ENCODE data around the gene PPP1R37.
A peak's percentile ranks its signal among the peaks of the same experiment; 100 is the strongest.

Gene PPP1R37

DNA sequence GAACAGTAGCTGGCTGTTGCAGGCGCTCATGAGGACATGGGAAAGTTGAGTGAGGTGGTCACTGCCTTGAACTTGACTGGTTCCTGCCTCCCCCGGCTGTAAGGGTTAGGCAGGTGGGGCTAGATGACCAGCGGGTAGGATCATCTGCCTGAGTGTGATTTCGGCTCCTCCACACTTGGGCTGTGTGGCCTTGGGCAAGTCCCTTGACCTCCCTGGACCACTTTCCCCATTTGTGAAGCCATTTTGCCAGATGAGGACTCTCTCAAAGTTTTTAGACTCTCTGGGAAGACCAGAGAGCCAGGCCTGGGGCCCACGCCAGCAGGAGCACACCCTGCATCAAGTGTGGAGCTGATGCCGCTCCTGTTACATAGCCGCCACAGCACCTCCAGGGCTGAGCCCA, 9.5 kb downstream of the PPP1R37 start:
- Histone ChIP-seq H2AK5ac (ENCODE audit: low read depth, low read length) (peak overlapping the region; percentile 93), H2BK12ac (ENCODE audit: low read length) (no peak overlapping the region), H3K14ac (ENCODE audit: low read length) (no peak overlapping the region), H3K27ac (replicated peaks; ENCODE audit: low read length) (peak overlapping the region; percentile 79), H2BK15ac (ENCODE audit: low read length) (no peak overlapping the region), H3K9ac (ENCODE audit: low read depth, low read length, poor library complexity) (peak overlapping the region; percentile 61), H3K18ac (ENCODE audit: low read length) (peak overlapping the region; percentile 90), H4K91ac (ENCODE audit: low read depth, low read length, poor library complexity) (no peak overlapping the region), H3K79me1 (ENCODE audit: low read depth, low read length) (peaks cover 25% of the 10 kb centered on the region), H3K36me3 (replicated peaks in 1 of 2; ENCODE audit: control insufficient read depth in 2 of 2, insufficient read depth in 2 of 2, low read length in 2 of 2) (peaks cover 0 to 4% of the 10 kb centered on the region in 2 donors), H2BK5ac (ENCODE audit: low read length) (peak overlapping the region; percentile 7), H2BK120ac (ENCODE audit: low read depth, low read length) (no peak overlapping the region), H3K4ac (ENCODE audit: low read length) (no peak overlapping the region), H2AFZ (ENCODE audit: low read length) (no peak overlapping the region), H4K8ac (ENCODE audit: low read depth, low read length) (no peak overlapping the region), H3K4me2 (ENCODE audit: insufficient read depth, low read length, poor library complexity, severe bottlenecking) (no peak overlapping the region), H3K4me1 (ENCODE audit: control insufficient read depth in 2 of 2, insufficient read depth in 1 of 2, low read depth in 1 of 2, low read length in 2 of 2) (peaks cover 36 to 57% of the 10 kb centered on the region in 2 donors), H3K4me3 (ENCODE audit: low read length in 2 of 2) (no peak overlapping the region), H3K9me3 (replicated peaks in 1 of 2; ENCODE audit: control insufficient read depth in 2 of 2, insufficient read depth in 1 of 2, low read depth in 1 of 2, low read length in 2 of 2) (no peaks in the 10 kb centered on the region), H3K23ac (ENCODE audit: low read depth, low read length, poor library complexity) (no peak overlapping the region), H3K27me3 (ENCODE audit: control insufficient read depth in 3 of 3, insufficient read depth in 3 of 3, low read depth in 1 of 3, low read length in 3 of 3) (no peaks in the 10 kb centered on the region)
- no CpG with 5 or more reads among the region's 7 CpGs for WGBS, 2 donors (ENCODE audit: extremely low coverage in 2 of 2, insufficient read length in 2 of 2, insufficient replicate concordance in 1 of 2)
- DNase-seq (ENCODE audit: low spot score): no peak

DNA sequence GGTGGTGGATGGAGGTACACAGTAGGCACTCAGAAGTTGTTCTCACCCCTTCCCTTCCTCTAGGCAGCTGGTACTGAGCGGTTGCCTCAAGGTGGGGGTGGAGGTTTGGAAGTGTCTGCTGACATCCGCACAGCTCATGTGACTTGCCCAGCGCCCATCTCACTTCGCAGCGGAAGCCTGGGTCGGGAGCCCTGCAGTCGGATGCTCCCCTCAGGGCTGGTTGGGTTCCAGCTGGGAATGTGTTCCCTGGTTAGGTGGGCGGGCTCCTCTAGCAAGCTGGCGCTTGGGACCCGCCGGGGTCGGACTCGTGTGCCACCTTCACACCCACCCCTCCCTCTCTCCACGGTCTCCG, 10.2 kb downstream of the PPP1R37 start:
- WGBS, 2 donors (ENCODE audit: extremely low coverage in 2 of 2, insufficient read length in 2 of 2, insufficient replicate concordance in 1 of 2): no CpG with 5 or more reads among the region's 15 CpGs
- peaks cover 24% of the 10 kb centered on the region for H3K79me1 ChIP-seq (ENCODE audit: low read depth, low read length)

DNA sequence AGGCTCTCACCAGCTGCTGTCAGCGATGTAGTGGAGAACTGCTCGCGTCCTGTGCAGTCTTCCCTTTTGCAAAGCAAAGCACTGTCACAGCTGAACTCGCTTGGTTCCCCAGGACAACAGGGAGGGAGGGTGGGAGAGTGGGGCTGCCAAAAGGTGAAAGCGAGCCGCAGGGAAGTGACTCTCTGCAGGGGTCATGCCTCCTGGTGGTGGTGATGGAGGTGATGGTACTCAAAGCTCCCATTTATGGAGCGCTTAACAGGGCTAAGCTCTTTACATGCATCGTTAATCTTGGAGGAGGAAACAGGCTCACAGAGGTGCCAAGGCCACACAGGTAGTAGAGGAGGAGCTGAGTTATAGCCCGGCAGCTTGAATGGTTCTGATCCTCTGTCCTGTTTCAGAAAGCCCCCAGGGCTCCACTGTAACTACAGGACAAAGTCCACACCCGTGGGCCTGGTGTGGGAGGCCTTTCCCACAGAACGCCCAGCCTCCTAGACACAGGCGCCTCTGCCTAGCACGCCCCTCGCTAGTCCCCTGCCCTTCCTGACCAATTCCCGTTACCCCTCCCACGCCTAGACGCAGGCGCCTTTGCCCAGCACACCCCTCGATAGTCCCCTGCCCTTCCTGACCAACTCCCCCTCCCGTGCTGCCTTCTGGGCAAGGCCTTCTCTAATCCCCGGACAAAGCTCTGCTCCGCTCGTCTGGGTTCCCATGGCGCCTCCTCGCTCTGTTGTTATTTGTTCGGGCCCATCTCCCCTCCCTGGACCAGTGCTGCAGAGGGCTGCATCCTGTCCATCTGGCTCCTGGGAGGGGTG, 10.7 kb downstream of the PPP1R37 start:
- Histone ChIP-seq H3K14ac (ENCODE audit: low read length) (peak overlapping the region; percentile 22), H4K91ac (ENCODE audit: low read depth, low read length, poor library complexity) (no peak overlapping the region), H3K18ac (ENCODE audit: low read length) (peak overlapping the region; percentile 90), H3K9ac (ENCODE audit: low read depth, low read length, poor library complexity) (peak overlapping the region; percentile 68), H3K4me1 (ENCODE audit: control insufficient read depth in 2 of 2, insufficient read depth in 1 of 2, low read depth in 1 of 2, low read length in 2 of 2) (peaks cover 33 to 45% of the 10 kb centered on the region in 2 donors), H2BK15ac (ENCODE audit: low read length) (no peak overlapping the region), H2BK120ac (ENCODE audit: low read depth, low read length) (no peak overlapping the region), H2BK5ac (ENCODE audit: low read length) (peak overlapping the region; percentile 7), H2AFZ (ENCODE audit: low read length) (no peak overlapping the region), H3K4ac (ENCODE audit: low read length) (no peak overlapping the region), H3K36me3 (replicated peaks in 1 of 2; ENCODE audit: control insufficient read depth in 2 of 2, insufficient read depth in 2 of 2, low read length in 2 of 2) (peaks cover 0 to 4% of the 10 kb centered on the region in 2 donors), H2AK5ac (ENCODE audit: low read depth, low read length) (peak overlapping the region; percentile 93), H4K8ac (ENCODE audit: low read depth, low read length) (no peak overlapping the region), H3K27ac (replicated peaks; ENCODE audit: low read length) (peak overlapping the region; percentile 79), H2BK12ac (ENCODE audit: low read length) (no peak overlapping the region), H3K9me3 (replicated peaks in 1 of 2; ENCODE audit: control insufficient read depth in 2 of 2, insufficient read depth in 1 of 2, low read depth in 1 of 2, low read length in 2 of 2) (no peaks in the 10 kb centered on the region), H3K23ac (ENCODE audit: low read depth, low read length, poor library complexity) (no peak overlapping the region), H3K4me3 (ENCODE audit: low read length in 2 of 2) (no peak overlapping the region), H3K79me1 (ENCODE audit: low read depth, low read length) (peaks cover 19% of the 10 kb centered on the region), H3K27me3 (ENCODE audit: control insufficient read depth in 3 of 3, insufficient read depth in 3 of 3, low read depth in 1 of 3, low read length in 3 of 3) (no peaks in the 10 kb centered on the region), H3K4me2 (ENCODE audit: insufficient read depth, low read length, poor library complexity, severe bottlenecking) (peak overlapping the region; percentile 30)
- WGBS, 2 donors (ENCODE audit: extremely low coverage in 2 of 2, insufficient read length in 2 of 2, insufficient replicate concordance in 1 of 2): no CpG with 5 or more reads among the region's 26 CpGs
- peak; percentile 80 for DNase-seq (ENCODE audit: low spot score)

More for the DNA sequence above, 10.2 kb downstream of the PPP1R37 start:
- Histone ChIP-seq H3K9ac (ENCODE audit: low read depth, low read length, poor library complexity) (peak overlapping the region; percentile 61), H3K18ac (ENCODE audit: low read length) (peak overlapping the region; percentile 90), H3K14ac (ENCODE audit: low read length) (peak overlapping the region; percentile 22), H3K27ac (replicated peaks; ENCODE audit: low read length) (peak overlapping the region; percentile 79), H2AK5ac (ENCODE audit: low read depth, low read length) (peak overlapping the region; percentile 93), H4K8ac (ENCODE audit: low read depth, low read length) (no peak overlapping the region), H3K4me3 (ENCODE audit: low read length in 2 of 2) (no peak overlapping the region), H2BK120ac (ENCODE audit: low read depth, low read length) (no peak overlapping the region), H3K36me3 (replicated peaks in 1 of 2; ENCODE audit: control insufficient read depth in 2 of 2, insufficient read depth in 2 of 2, low read length in 2 of 2) (peaks cover 0 to 4% of the 10 kb centered on the region in 2 donors), H2BK5ac (ENCODE audit: low read length) (peak overlapping the region; percentile 7), H4K91ac (ENCODE audit: low read depth, low read length, poor library complexity) (no peak overlapping the region), H3K27me3 (ENCODE audit: control insufficient read depth in 3 of 3, insufficient read depth in 3 of 3, low read depth in 1 of 3, low read length in 3 of 3) (no peaks in the 10 kb centered on the region), H2AFZ (ENCODE audit: low read length) (no peak overlapping the region), H2BK15ac (ENCODE audit: low read length) (no peak overlapping the region), H3K4ac (ENCODE audit: low read length) (no peak overlapping the region), H3K23ac (ENCODE audit: low read depth, low read length, poor library complexity) (no peak overlapping the region), H3K4me1 (ENCODE audit: control insufficient read depth in 2 of 2, insufficient read depth in 1 of 2, low read depth in 1 of 2, low read length in 2 of 2) (peaks cover 36 to 50% of the 10 kb centered on the region in 2 donors), H2BK12ac (ENCODE audit: low read length) (no peak overlapping the region), H3K4me2 (ENCODE audit: insufficient read depth, low read length, poor library complexity, severe bottlenecking) (no peak overlapping the region), H3K9me3 (replicated peaks in 1 of 2; ENCODE audit: control insufficient read depth in 2 of 2, insufficient read depth in 1 of 2, low read depth in 1 of 2, low read length in 2 of 2) (no peaks in the 10 kb centered on the region)
- no peak for DNase-seq (ENCODE audit: low spot score)

DNA sequence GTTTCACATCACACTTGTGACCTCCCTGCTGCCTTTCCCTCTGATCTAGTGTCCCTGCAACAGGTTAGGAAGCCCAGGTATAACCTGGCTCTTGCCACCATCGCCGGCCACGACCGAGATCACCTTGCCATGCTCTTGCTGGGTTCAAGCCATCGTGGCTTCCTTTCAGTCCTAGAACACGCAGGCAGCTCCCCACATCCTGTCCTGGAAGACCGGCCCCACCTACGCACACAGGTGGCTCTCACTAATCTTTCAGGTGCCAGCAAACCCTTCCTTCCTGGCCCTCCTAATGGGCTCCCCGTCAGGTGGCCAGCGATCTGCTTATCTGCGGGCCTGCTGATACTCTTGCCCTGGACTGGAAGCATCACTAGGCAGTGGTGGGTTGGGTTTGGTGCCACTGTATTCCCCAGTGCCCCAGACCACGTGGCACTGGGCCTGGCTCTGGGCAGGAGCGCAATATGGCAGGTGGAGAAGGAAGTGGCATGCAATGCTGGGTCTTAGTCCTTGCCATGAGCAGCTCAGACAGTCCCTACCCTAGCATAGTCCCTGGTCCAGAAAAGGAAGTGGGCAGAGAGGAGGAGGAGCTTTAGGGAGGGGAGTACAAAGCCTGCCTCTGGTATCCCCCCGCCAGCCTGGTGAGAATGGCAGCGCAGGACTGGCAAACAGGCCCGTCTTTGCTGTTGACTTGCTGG, 11.8 kb downstream of the PPP1R37 start:
- Histone ChIP-seq H2BK5ac (ENCODE audit: low read length) (peak overlapping the region; percentile 88), H4K8ac (ENCODE audit: low read depth, low read length) (no peak overlapping the region), H3K9me3 (replicated peaks in 1 of 2; ENCODE audit: control insufficient read depth in 2 of 2, insufficient read depth in 1 of 2, low read depth in 1 of 2, low read length in 2 of 2) (no peaks in the 10 kb centered on the region), H3K4ac (ENCODE audit: low read length) (peak overlapping the region; percentile 72), H3K4me3 (ENCODE audit: low read length in 2 of 2) (peak overlapping the region in 1 of 2 donors; percentile 38), H2BK15ac (ENCODE audit: low read length) (peak overlapping the region; percentile 33), H3K4me1 (ENCODE audit: control insufficient read depth in 2 of 2, insufficient read depth in 1 of 2, low read depth in 1 of 2, low read length in 2 of 2) (peaks cover 28 to 34% of the 10 kb centered on the region in 2 donors), H2BK12ac (ENCODE audit: low read length) (peak overlapping the region; percentile 59), H3K23ac (ENCODE audit: low read depth, low read length, poor library complexity) (peak overlapping the region; percentile 66), H3K4me2 (ENCODE audit: insufficient read depth, low read length, poor library complexity, severe bottlenecking) (no peak overlapping the region), H2AK5ac (ENCODE audit: low read depth, low read length) (peak overlapping the region; percentile 96), H3K27me3 (ENCODE audit: control insufficient read depth in 3 of 3, insufficient read depth in 3 of 3, low read depth in 1 of 3, low read length in 3 of 3) (no peaks in the 10 kb centered on the region), H2BK120ac (ENCODE audit: low read depth, low read length) (no peak overlapping the region), H3K79me1 (ENCODE audit: low read depth, low read length) (peaks cover 19% of the 10 kb centered on the region), H4K91ac (ENCODE audit: low read depth, low read length, poor library complexity) (peak overlapping the region; percentile 9), H3K36me3 (replicated peaks in 1 of 2; ENCODE audit: control insufficient read depth in 2 of 2, insufficient read depth in 2 of 2, low read length in 2 of 2) (peaks cover 0 to 4% of the 10 kb centered on the region in 2 donors), H3K27ac (replicated peaks; ENCODE audit: low read length) (peak overlapping the region; percentile 78), H2AFZ (ENCODE audit: low read length) (no peak overlapping the region), H3K14ac (ENCODE audit: low read length) (peak overlapping the region; percentile 87), H3K18ac (ENCODE audit: low read length) (peak overlapping the region; percentile 86), H3K9ac (ENCODE audit: low read depth, low read length, poor library complexity) (no peak overlapping the region)
- no peak for DNase-seq (ENCODE audit: low spot score)
- WGBS, 2 donors (ENCODE audit: extremely low coverage in 2 of 2, insufficient read length in 2 of 2, insufficient replicate concordance in 1 of 2): no CpG with 5 or more reads among the region's 16 CpGs
